GM19438 (cell line): ENCODE data around the gene TBC1D19.

Experiments
- ATAC-seq: cut with Tn5 transposase; IDR thresholded peaks from one replicate; pipeline ENCODE4 v1.9.1; 2021; ENCODE audit warnings: low read depth; ENCODE audit not compliant: unreplicated experiment

Gene TBC1D19

GRCh38 chr4:26765515-26765914 lies 181.6 kb downstream of the TBC1D19 start:
- ATAC-seq = no peak

- ATAC-seq = no peak
Measured at GRCh38 chr4:26766141-26766540, 182.3 kb downstream of the TBC1D19 start.

- no peak for ATAC-seq
Measured at GRCh38 chr4:26772096-26772873, 188.4 kb downstream of the TBC1D19 start.

- ATAC-seq = no peak
Measured at GRCh38 chr4:26779224-26779623, 195.3 kb downstream of the TBC1D19 start.

GRCh38 chr4:26779674-26780073 lies 195.8 kb downstream of the TBC1D19 start:
- ATAC-seq = no peak

GRCh38 chr4:26780539-26780938 lies 196.7 kb downstream of the TBC1D19 start:
- ATAC-seq = peak; percentile 66

GRCh38 chr4:26782168-26782829 lies 198.4 kb downstream of the TBC1D19 start:
- no peak for ATAC-seq

GRCh38 chr4:26782830-26783202 lies 198.9 kb downstream of the TBC1D19 start:
- ATAC-seq = no peak

GRCh38 chr4:26784207-26784865 lies 200.5 kb downstream of the TBC1D19 start:
- ATAC-seq = no peak

- no peak for ATAC-seq
Measured at GRCh38 chr4:26785312-26785711, 201.4 kb downstream of the TBC1D19 start.

GRCh38 chr4:26785810-26786209 lies 201.9 kb downstream of the TBC1D19 start:
- no peak for ATAC-seq

- ATAC-seq = no peak
Measured at GRCh38 chr4:26786916-26787315, 203.0 kb downstream of the TBC1D19 start.

- no peak for ATAC-seq
Measured at GRCh38 chr4:26787461-26788340, 203.8 kb downstream of the TBC1D19 start.

GRCh38 chr4:26788341-26788733 lies 204.5 kb downstream of the TBC1D19 start:
- no peak for ATAC-seq

- ATAC-seq = no peak
Measured at GRCh38 chr4:26789208-26789607, 205.3 kb downstream of the TBC1D19 start.

GRCh38 chr4:26791346-26791745 lies 207.5 kb downstream of the TBC1D19 start:
- no peak for ATAC-seq

GRCh38 chr4:26792639-26793038 lies 208.8 kb downstream of the TBC1D19 start:
- ATAC-seq = no peak

- ATAC-seq = no peak
Measured at GRCh38 chr4:26793735-26794134, 209.9 kb downstream of the TBC1D19 start.

GRCh38 chr4:26796081-26796480 lies 212.2 kb downstream of the TBC1D19 start:
- ATAC-seq = no peak

- ATAC-seq = no peak
Measured at GRCh38 chr4:26802790-26803189, 218.9 kb downstream of the TBC1D19 start.
